GM10266 (cell line): Measurements from ENCODE around the gene SEMA6A.

Experiments used
- DNase-seq: peaks from one replicate; pipeline ENCODE4 v3.0.0; 2012; ENCODE audit errors: extremely low spot score
- CTCF ChIP-seq: IDR thresholded peaks from 2 replicates; pipeline ENCODE4 v1.5.1; 2012; ENCODE audit warnings: mild to moderate bottlenecking, low read depth; ENCODE audit not compliant: control insufficient read depth, insufficient read depth; ENCODE audit errors: missing control alignments

Gene SEMA6A

GRCh38 chr5:116536316-116537083 is 38.1 kb downstream of the SEMA6A start:
- no peak for DNase-seq
- TF ChIP-seq CTCF = no peak

GRCh38 chr5:116534964-116535651 is 39.5 kb downstream of the SEMA6A start:
- TF ChIP-seq CTCF = no peak
- DNase-seq = no peak

GRCh38 chr5:116532762-116533525 is 41.7 kb downstream of the SEMA6A start:
- TF ChIP-seq CTCF = no peak
- DNase-seq = no peak

- no peak for TF ChIP-seq CTCF
- no peak for DNase-seq
Measured at GRCh38 chr5:116531635-116532034, 43.0 kb downstream of the SEMA6A start.

GRCh38 chr5:116531117-116531516 is 43.5 kb downstream of the SEMA6A start:
- no peak for DNase-seq
- TF ChIP-seq CTCF = no peak

GRCh38 chr5:116530276-116530675 is 44.3 kb downstream of the SEMA6A start:
- no peak for DNase-seq
- no peak for TF ChIP-seq CTCF

GRCh38 chr5:116529615-116530014 is 45.0 kb downstream of the SEMA6A start:
- no peak for DNase-seq
- TF ChIP-seq CTCF = no peak
